Neuronal stem cell (in vitro differentiated cells): ENCODE measurements around the gene P4HA2.

ENCODE experiments used
- DNase-seq: peaks from one replicate; pipeline ENCODE4 v3.0.0-alpha.2; 2013; ENCODE audit warnings: low spot score
- H2AFZ ChIP-seq: one replicate; pipeline ENCODE4 v1.6.1; 2013; ENCODE audit warnings: mild to moderate bottlenecking, low read length, inconsistent platforms
- H2AK5ac ChIP-seq: 2 replicates; pipeline ENCODE4 v1.6.1; 2013; ENCODE audit warnings: low read depth, mild to moderate bottlenecking, inconsistent platforms, low read length, moderate library complexity, mixed read lengths
- H2BK120ac ChIP-seq: 2 replicates; pipeline ENCODE4 v1.6.1; 2013; ENCODE audit warnings: low read depth, mild to moderate bottlenecking, inconsistent platforms, low read length, moderate library complexity, mixed read lengths
- H2BK12ac ChIP-seq: one replicate; pipeline ENCODE4 v1.6.1; 2013; ENCODE audit warnings: low read length, inconsistent platforms
- H2BK15ac ChIP-seq: 2 replicates; pipeline ENCODE4 v1.6.1; 2013; ENCODE audit warnings: mild to moderate bottlenecking, low read length, inconsistent platforms, mixed read lengths
- H2BK5ac ChIP-seq: one replicate; pipeline ENCODE4 v1.6.1; 2013; ENCODE audit warnings: inconsistent platforms, mild to moderate bottlenecking, low read length, moderate library complexity
- H3K14ac ChIP-seq: one replicate; pipeline ENCODE4 v1.6.1; 2013; ENCODE audit warnings: low read length, inconsistent platforms
- H3K18ac ChIP-seq: 2 replicates; pipeline ENCODE4 v1.6.1; 2013; ENCODE audit warnings: low read length, inconsistent platforms
- H3K23ac ChIP-seq: 2 replicates; pipeline ENCODE4 v1.6.1; 2013; ENCODE audit warnings: low read depth, mild to moderate bottlenecking, mixed read lengths, low read length, inconsistent platforms; ENCODE audit not compliant: poor library complexity
- H3K27ac ChIP-seq: replicated peaks from 3 replicates; pipeline ENCODE4 v1.5.1; 2013; ENCODE audit warnings: low read length, inconsistent platforms
- H3K27me3 ChIP-seq, 3 experiments: 2 replicates each; pipeline ENCODE4 v1.6.1; 2013; ENCODE audit warnings: low read length in 3 of 3, mild to moderate bottlenecking in 2 of 3, inconsistent platforms in 1 of 3, low read depth in 1 of 3, mixed read lengths in 1 of 3, moderate library complexity in 1 of 3; ENCODE audit not compliant: control insufficient read depth in 3 of 3, insufficient read depth in 3 of 3
- H3K36me3 ChIP-seq, 2 donors: replicated peaks in 1 of 2; 2 replicates each; pipeline ENCODE4 v1.6.1; 2013; ENCODE audit warnings: low read length in 2 of 2; ENCODE audit not compliant: control insufficient read depth in 2 of 2, insufficient read depth in 2 of 2
- H3K4ac ChIP-seq: 2 replicates; pipeline ENCODE4 v1.6.1; 2013; ENCODE audit warnings: inconsistent platforms, mild to moderate bottlenecking, low read length, moderate library complexity
- H3K4me1 ChIP-seq, 2 donors: 1 replicate in 1 of 2; 2 replicates in 1 of 2; pipeline ENCODE4 v1.6.1; 2013; ENCODE audit warnings: low read length in 2 of 2, low read depth in 1 of 2; ENCODE audit not compliant: control insufficient read depth in 2 of 2, insufficient read depth in 1 of 2
- H3K4me2 ChIP-seq: one replicate; pipeline ENCODE4 v1.6.1; 2013; ENCODE audit warnings: mild to moderate bottlenecking, low read length, inconsistent platforms; ENCODE audit not compliant: insufficient read depth, poor library complexity, severe bottlenecking
- H3K4me3 ChIP-seq, 2 donors: 2 replicates each; pipeline ENCODE4 v1.5.1; 2013; ENCODE audit warnings: low read length in 2 of 2, mild to moderate bottlenecking in 2 of 2, inconsistent platforms in 1 of 2, moderate library complexity in 1 of 2
- H3K79me1 ChIP-seq: one replicate; pipeline ENCODE4 v1.6.1; 2013; ENCODE audit warnings: low read depth, mild to moderate bottlenecking, inconsistent platforms, low read length, moderate library complexity
- H3K9ac ChIP-seq: one replicate; pipeline ENCODE4 v1.6.1; 2013; ENCODE audit warnings: mild to moderate bottlenecking, low read depth, low read length, inconsistent platforms; ENCODE audit not compliant: poor library complexity
- H3K9me3 ChIP-seq, 2 donors: replicated peaks in 1 of 2; 2 replicates each; pipeline versions ENCODE3 to v1.6.1; 2013; ENCODE audit warnings: low read length in 2 of 2, mild to moderate bottlenecking in 2 of 2, inconsistent platforms in 1 of 2, low read depth in 1 of 2, mixed read lengths in 1 of 2, moderate library complexity in 1 of 2; ENCODE audit not compliant: control insufficient read depth in 2 of 2, insufficient read depth in 1 of 2
- H4K8ac ChIP-seq: one replicate; pipeline ENCODE4 v1.6.1; 2013; ENCODE audit warnings: low read depth, mild to moderate bottlenecking, inconsistent platforms, low read length, moderate library complexity
- H4K91ac ChIP-seq: one replicate; pipeline ENCODE4 v1.6.1; 2013; ENCODE audit warnings: low read length, low read depth, mild to moderate bottlenecking, inconsistent platforms; ENCODE audit not compliant: poor library complexity
- WGBS, 2 donors: extraction: QIAGEN DNeasy Blood & Tissue Kit; methylation state at CpG; one replicate each; pipeline ENCODE4 v1.1.7; 2013; ENCODE audit warnings: missing lambda C conversion rate in 2 of 2, mixed read lengths in 1 of 2; ENCODE audit not compliant: insufficient read length in 2 of 2, insufficient replicate concordance in 1 of 2; ENCODE audit errors: extremely low coverage in 2 of 2; 5-methylcytosine and 5-hydroxymethylcytosine counted together

P4HA2 gene

GRCh38 chr5:132181011-132181629, 46.5 kb downstream of the P4HA2 start:
- Histone ChIP-seq H2BK120ac (no peak overlapping the region), H3K27me3 (no peaks in the 10 kb centered on the region), H2AFZ (no peak overlapping the region), H3K4ac (peak overlapping the region; percentile 3), H3K23ac (peak overlapping the region; percentile 89), H3K27ac (no peak overlapping the region), H2BK5ac (no peak overlapping the region), H3K79me1 (no peaks in the 10 kb centered on the region), H3K14ac (no peak overlapping the region), H4K8ac (peak overlapping the region; percentile 65), H2BK12ac (peak overlapping the region; percentile 41), H4K91ac (no peak overlapping the region), H3K9me3 (no peaks in the 10 kb centered on the region), H3K9ac (no peak overlapping the region), H2AK5ac (peak overlapping the region; percentile 77), H2BK15ac (no peak overlapping the region), H3K4me2 (no peak overlapping the region), H3K4me1 (peaks cover 0 to 5% of the 10 kb centered on the region in 2 donors), H3K18ac (peak overlapping the region; percentile 83), H3K36me3 (no peaks in the 10 kb centered on the region), H3K4me3 (peak overlapping the region in 1 of 2 donors; percentile 26)
- no peak for DNase-seq
- no CpG with 5 or more reads among the region's 20 CpGs for WGBS, 2 donors

GRCh38 chr5:132180134-132180745, 47.4 kb downstream of the P4HA2 start:
- Histone ChIP-seq H3K79me1 (no peaks in the 10 kb centered on the region), H3K4me2 (no peak overlapping the region), H3K36me3 (no peaks in the 10 kb centered on the region), H3K18ac (no peak overlapping the region), H3K27me3 (no peaks in the 10 kb centered on the region), H4K8ac (no peak overlapping the region), H2BK120ac (no peak overlapping the region), H3K27ac (no peak overlapping the region), H3K9ac (no peak overlapping the region), H3K14ac (no peak overlapping the region), H4K91ac (no peak overlapping the region), H2AK5ac (no peak overlapping the region), H3K4me3 (no peak overlapping the region), H2BK12ac (no peak overlapping the region), H2BK5ac (no peak overlapping the region), H3K9me3 (no peaks in the 10 kb centered on the region), H3K4me1 (peaks cover 0 to 5% of the 10 kb centered on the region in 2 donors), H2AFZ (no peak overlapping the region), H3K4ac (no peak overlapping the region), H2BK15ac (no peak overlapping the region), H3K23ac (no peak overlapping the region)
- no CpG with 5 or more reads among the region's 8 CpGs for WGBS, 2 donors
- DNase-seq: peak; percentile 23

- Histone ChIP-seq H3K4me1 (peaks cover 0 to 5% of the 10 kb centered on the region in 2 donors), H3K9me3 (no peaks in the 10 kb centered on the region), H4K91ac (no peak overlapping the region), H3K9ac (no peak overlapping the region), H3K18ac (no peak overlapping the region), H2BK15ac (no peak overlapping the region), H2AK5ac (no peak overlapping the region), H3K79me1 (no peaks in the 10 kb centered on the region), H2AFZ (no peak overlapping the region), H3K27ac (no peak overlapping the region), H2BK5ac (no peak overlapping the region), H3K23ac (no peak overlapping the region), H3K4ac (no peak overlapping the region), H3K4me3 (no peak overlapping the region), H2BK120ac (no peak overlapping the region), H3K14ac (no peak overlapping the region), H3K36me3 (no peaks in the 10 kb centered on the region), H3K27me3 (no peaks in the 10 kb centered on the region), H4K8ac (no peak overlapping the region), H3K4me2 (no peak overlapping the region), H2BK12ac (no peak overlapping the region)
- DNase-seq: no peak
- no CpG with 5 or more reads among the region's 3 CpGs for WGBS, 2 donors
Measured at GRCh38 chr5:132179405-132179804, 48.2 kb downstream of the P4HA2 start.

- Histone ChIP-seq H3K18ac (no peak overlapping the region), H3K4me1 (peaks cover 0 to 5% of the 10 kb centered on the region in 2 donors), H3K23ac (no peak overlapping the region), H2AK5ac (no peak overlapping the region), H3K79me1 (no peaks in the 10 kb centered on the region), H3K9me3 (no peaks in the 10 kb centered on the region), H3K14ac (no peak overlapping the region), H3K4ac (no peak overlapping the region), H3K27me3 (no peaks in the 10 kb centered on the region), H2AFZ (no peak overlapping the region), H3K36me3 (no peaks in the 10 kb centered on the region), H3K4me2 (no peak overlapping the region), H4K8ac (no peak overlapping the region), H2BK12ac (no peak overlapping the region), H2BK120ac (no peak overlapping the region), H3K27ac (no peak overlapping the region), H3K9ac (no peak overlapping the region), H2BK5ac (no peak overlapping the region), H2BK15ac (no peak overlapping the region), H3K4me3 (no peak overlapping the region), H4K91ac (no peak overlapping the region)
- DNase-seq: no peak
- no CpG with 5 or more reads among the region's 6 CpGs for WGBS, 2 donors
Measured at GRCh38 chr5:132177691-132178149, 49.9 kb downstream of the P4HA2 start.
